Endodermal cell (in vitro differentiated cells): Measurements from ENCODE around the gene HLA-A. TPM values are rescaled to one million over a fixed set of nuclear protein-coding genes. Genes with fewer than 3 reads are reported as not detected.

ENCODE experiments used
- DNase-seq: peaks from one replicate; pipeline ENCODE4 v3.0.0-alpha.2; 2017
- H3K27ac ChIP-seq: 2 replicates; pipeline ENCODE4 v1.5.1; 2013; ENCODE audit warnings: mild to moderate bottlenecking, low read depth, low read length, moderate library complexity
- H3K27me3 ChIP-seq: 2 replicates; pipeline ENCODE4 v1.6.1; 2013; ENCODE audit warnings: mild to moderate bottlenecking, low read length, moderate library complexity; ENCODE audit not compliant: insufficient read depth, control insufficient read depth, poor library complexity, severe bottlenecking
- H3K36me3 ChIP-seq: 2 replicates; pipeline ENCODE4 v1.7.0; 2013; ENCODE audit warnings: mild to moderate bottlenecking, low read length, moderate library complexity; ENCODE audit not compliant: control insufficient read depth, insufficient read depth
- H3K4me1 ChIP-seq: one replicate; pipeline ENCODE4 v1.7.0; 2013; ENCODE audit warnings: low read length; ENCODE audit not compliant: control insufficient read depth, insufficient read depth
- H3K4me3 ChIP-seq: 2 replicates; pipeline ENCODE4 v1.5.1; 2013; ENCODE audit warnings: mild to moderate bottlenecking, low read length, moderate library complexity
- H3K9ac ChIP-seq: 2 replicates; pipeline ENCODE4 v1.6.1; 2013; ENCODE audit warnings: mild to moderate bottlenecking, low read length, moderate library complexity; ENCODE audit not compliant: poor library complexity, severe bottlenecking; ENCODE audit errors: extremely low read depth
- H3K9me3 ChIP-seq: 2 replicates; pipeline ENCODE4 v1.6.1; 2013; ENCODE audit warnings: mild to moderate bottlenecking, low read length, moderate library complexity; ENCODE audit not compliant: control insufficient read depth
- H3K27ac Mint-ChIP-seq: 2 replicates; pipeline ENCODE4 v1.8.0; 2020; ENCODE audit warnings: mixed read lengths
- H3K27me3 Mint-ChIP-seq: 2 replicates; pipeline ENCODE4 v1.8.0; 2021; ENCODE audit warnings: mild to moderate bottlenecking, mixed read lengths; ENCODE audit not compliant: insufficient read depth
- H3K36me3 Mint-ChIP-seq: 2 replicates; pipeline ENCODE4 v1.8.0; 2020; ENCODE audit warnings: low read depth, mixed read lengths
- H3K4me1 Mint-ChIP-seq: 2 replicates; pipeline ENCODE4 v1.8.0; 2020; ENCODE audit warnings: mixed read lengths
- H3K4me3 Mint-ChIP-seq: 2 replicates; pipeline ENCODE4 v1.8.0; 2020; ENCODE audit warnings: mild to moderate bottlenecking, moderate library complexity, mixed read lengths
- H3K9me3 Mint-ChIP-seq: 2 replicates; pipeline ENCODE4 v1.8.0; 2020; ENCODE audit warnings: mild to moderate bottlenecking, mixed read lengths
- CTCF ChIP-seq: fragments of 200-600 bp; sonication (generic); conservative IDR thresholded peaks from 2 replicates; pipeline ENCODE4 v1.5.0; 2021; ENCODE audit warnings: antibody characterized with exemption, mild to moderate bottlenecking
- WGBS, 2 experiments: methylation state at CpG; one replicate each; pipeline versions ENCODE4 v1.1.5 to v1.1.7; 2013; ENCODE audit warnings: missing lambda C conversion rate in 2 of 2, mixed read lengths in 1 of 2; ENCODE audit not compliant: insufficient coverage in 1 of 2, insufficient read length in 1 of 2; 5-methylcytosine and 5-hydroxymethylcytosine counted together
- total RNA-seq, 2 donors: library from RNA; stranded (reverse); fragmentation: NEBNext Ultra II Directional in 1 of 2; extraction: Animal tissue kit (Norgen Biotek cat#: 25700) in 1 of 2; gene quantifications; 2 replicates in 1 of 2; 3 replicates in 1 of 2; pipeline ENCODE4 v1.2.1, GENCODE V29; 2021

HLA-A gene
- total RNA-seq, 2 donors from 2014 or later, result 212 to 282 TPM

DNA sequence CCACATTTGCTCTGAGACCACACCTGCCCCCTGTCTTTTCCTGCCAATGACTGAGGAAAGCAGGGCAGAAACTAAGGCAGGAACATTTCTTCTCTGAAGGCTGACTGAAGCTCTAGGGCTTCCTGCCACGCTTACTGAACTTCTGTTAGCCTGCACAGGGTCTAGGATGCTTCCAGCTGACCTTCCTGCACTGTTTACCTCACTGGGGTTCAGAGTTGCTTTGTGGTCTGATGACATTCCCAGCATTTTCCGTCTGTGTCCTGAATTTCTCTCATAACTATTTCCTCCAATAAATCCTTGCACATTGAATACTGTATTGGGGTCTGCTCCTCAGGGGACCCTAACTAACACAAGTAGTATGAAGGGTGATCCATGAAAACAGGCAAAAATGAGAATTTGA, 29.5 kb upstream of the HLA-A start:
- Mint-ChIP-seq H3K27me3 (peaks cover 67% of the 10 kb centered on the region), H3K36me3 (no peaks in the 10 kb centered on the region), H3K4me3 (no peak overlapping the region), H3K9me3 (no peaks in the 10 kb centered on the region), H3K4me1 (peaks cover 1% of the 10 kb centered on the region), H3K27ac (no peak overlapping the region)
- TF ChIP-seq CTCF, result no peak
- 67 to 93% methylated on average over 1 to 2 of the region's 2 CpGs for WGBS, 2 experiments
- H3K4me3 ChIP-seq, result no peak overlapping the region
- no peak for DNase-seq
- no peaks in the 10 kb centered on the region for H3K4me1 ChIP-seq
- H3K36me3 ChIP-seq, result no peaks in the 10 kb centered on the region
- no peak overlapping the region for H3K9ac ChIP-seq
- H3K27ac ChIP-seq, result no peak overlapping the region
- H3K9me3 ChIP-seq, result no peaks in the 10 kb centered on the region
- no peaks in the 10 kb centered on the region for H3K27me3 ChIP-seq

GRCh38 chr6:29916741-29917140, 25.6 kb upstream of the HLA-A start:
- H3K4me3 ChIP-seq, result no peak overlapping the region
- no peak for DNase-seq
- WGBS, 2 experiments, result 80 to 100% methylated on average over 1 of the region's 1 CpG
- no peak overlapping the region for H3K9ac ChIP-seq
- H3K27me3 ChIP-seq, result peaks cover 5% of the 10 kb centered on the region
- H3K36me3 Mint-ChIP-seq, result no peaks in the 10 kb centered on the region
- H3K36me3 ChIP-seq, result no peaks in the 10 kb centered on the region
- no peak overlapping the region for H3K27ac ChIP-seq
- H3K4me3 Mint-ChIP-seq, result no peak overlapping the region
- no peaks in the 10 kb centered on the region for H3K4me1 Mint-ChIP-seq
- H3K27ac Mint-ChIP-seq, result no peak overlapping the region
- H3K4me1 ChIP-seq, result no peaks in the 10 kb centered on the region
- H3K9me3 Mint-ChIP-seq, result no peaks in the 10 kb centered on the region
- H3K9me3 ChIP-seq, result no peaks in the 10 kb centered on the region
- TF ChIP-seq CTCF, result no peak
- H3K27me3 Mint-ChIP-seq, result peaks cover 81% of the 10 kb centered on the region

GRCh38 chr6:29917857-29918256, 24.5 kb upstream of the HLA-A start:
- peaks cover 5% of the 10 kb centered on the region for H3K27me3 ChIP-seq
- no peaks in the 10 kb centered on the region for H3K4me1 Mint-ChIP-seq
- no peak overlapping the region for H3K27ac Mint-ChIP-seq
- DNase-seq, result no peak
- H3K9me3 ChIP-seq, result no peaks in the 10 kb centered on the region
- no peaks in the 10 kb centered on the region for H3K36me3 ChIP-seq
- no peaks in the 10 kb centered on the region for H3K4me1 ChIP-seq
- H3K27me3 Mint-ChIP-seq, result peaks cover 77% of the 10 kb centered on the region
- H3K9me3 Mint-ChIP-seq, result no peaks in the 10 kb centered on the region
- no peak overlapping the region for H3K4me3 Mint-ChIP-seq
- no peaks in the 10 kb centered on the region for H3K36me3 Mint-ChIP-seq
- 84% methylated on average over 2 of the region's 2 CpGs; no CpG with 5 or more reads in 1 of the 2 experiments for WGBS, 2 experiments
- H3K9ac ChIP-seq, result no peak overlapping the region
- H3K4me3 ChIP-seq, result no peak overlapping the region
- TF ChIP-seq CTCF, result peak; percentile 18
- H3K27ac ChIP-seq, result no peak overlapping the region
